Osteocyte (in vitro differentiated cells): Measurements from ENCODE around the gene C20orf204. TPM values are rescaled to one million over a fixed set of nuclear protein-coding genes. Genes with fewer than 3 reads are reported as not detected.

Source experiments
- DNase-seq: peaks from one replicate; pipeline ENCODE4 v3.0.0; 2021; ENCODE audit warnings: mixed read lengths; ENCODE audit not compliant: unreplicated experiment; ENCODE audit errors: extremely low spot score
- H3K27ac Mint-ChIP-seq: one replicate; pipeline ENCODE4 v1.8.0; 2021; ENCODE audit warnings: mild to moderate bottlenecking, mixed read lengths; ENCODE audit not compliant: unreplicated experiment
- H3K27me3 Mint-ChIP-seq: one replicate; pipeline ENCODE4 v1.8.0; 2021; ENCODE audit warnings: mixed read lengths; ENCODE audit not compliant: unreplicated experiment
- H3K36me3 Mint-ChIP-seq: one replicate; pipeline ENCODE4 v1.8.0; 2021; ENCODE audit warnings: mixed read lengths; ENCODE audit not compliant: unreplicated experiment
- H3K4me1 Mint-ChIP-seq: one replicate; pipeline ENCODE4 v1.8.0; 2021; ENCODE audit warnings: mixed read lengths; ENCODE audit not compliant: unreplicated experiment
- H3K4me3 Mint-ChIP-seq: one replicate; pipeline ENCODE4 v1.8.0; 2021; ENCODE audit warnings: mild to moderate bottlenecking, moderate library complexity, mixed read lengths; ENCODE audit not compliant: unreplicated experiment
- H3K9me3 Mint-ChIP-seq: one replicate; pipeline ENCODE4 v1.8.0; 2021; ENCODE audit warnings: mixed read lengths; ENCODE audit not compliant: unreplicated experiment
- total RNA-seq: library from RNA; stranded (reverse); gene quantifications from 2 replicates; pipeline ENCODE4 v1.2.1, GENCODE V29; 2021
- TF ChIP-seq, protein P1 (sequence below): fragments of 200-600 bp; sonication (generic); IDR thresholded peaks from 2 replicates; pipeline ENCODE4 v1.5.0; 2021; ENCODE audit warnings: antibody characterized with exemption, mild to moderate bottlenecking, moderate library complexity

The C20orf204 gene
- total RNA-seq, 1 donor from 2014 or later, result 1.3 TPM

DNA sequence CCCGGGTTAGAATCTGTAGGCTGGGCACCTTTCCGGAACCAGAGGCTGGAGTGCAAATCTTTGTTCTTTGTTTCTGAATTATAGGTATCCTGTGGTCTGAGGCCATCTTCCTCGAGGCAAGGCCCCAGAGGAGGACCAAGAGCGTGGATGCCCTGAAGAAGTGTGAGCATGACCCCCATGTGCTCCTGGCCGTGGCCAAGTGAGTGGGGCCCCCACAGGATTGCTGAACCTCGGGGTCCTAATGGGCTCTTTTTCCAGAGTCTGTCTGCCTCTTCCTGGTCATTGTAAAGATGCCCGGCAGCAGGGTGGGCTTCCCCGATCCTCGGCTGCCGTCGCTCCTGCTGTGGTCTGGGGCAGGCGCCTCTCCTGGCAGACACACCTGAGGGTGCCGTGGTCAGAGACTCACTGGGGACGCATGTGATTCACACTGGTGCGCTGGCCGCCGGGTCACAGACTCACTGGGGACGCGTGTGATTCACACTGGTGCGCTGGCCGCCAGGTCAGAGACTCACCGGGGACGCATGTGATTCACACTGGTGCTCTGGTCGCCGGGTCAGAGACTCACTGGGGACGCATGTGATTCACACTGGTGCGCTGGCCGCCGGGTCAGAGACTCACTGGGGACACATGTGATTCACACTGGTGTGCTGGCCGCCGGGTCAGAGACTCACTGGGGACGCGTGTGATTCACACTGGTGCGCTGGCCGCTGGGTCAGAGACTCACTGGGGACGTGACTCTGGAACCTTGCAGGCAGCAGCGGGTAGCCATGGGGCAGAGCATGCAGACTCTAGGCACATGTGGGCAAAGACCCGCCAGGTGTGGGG, 6.5 kb upstream of the C20orf204 start:
- no peaks in the 10 kb centered on the region for H3K9me3 Mint-ChIP-seq
- H3K27me3 Mint-ChIP-seq, result no peaks in the 10 kb centered on the region
- no peak overlapping the region for H3K27ac Mint-ChIP-seq
- TF ChIP-seq, protein P1, sequence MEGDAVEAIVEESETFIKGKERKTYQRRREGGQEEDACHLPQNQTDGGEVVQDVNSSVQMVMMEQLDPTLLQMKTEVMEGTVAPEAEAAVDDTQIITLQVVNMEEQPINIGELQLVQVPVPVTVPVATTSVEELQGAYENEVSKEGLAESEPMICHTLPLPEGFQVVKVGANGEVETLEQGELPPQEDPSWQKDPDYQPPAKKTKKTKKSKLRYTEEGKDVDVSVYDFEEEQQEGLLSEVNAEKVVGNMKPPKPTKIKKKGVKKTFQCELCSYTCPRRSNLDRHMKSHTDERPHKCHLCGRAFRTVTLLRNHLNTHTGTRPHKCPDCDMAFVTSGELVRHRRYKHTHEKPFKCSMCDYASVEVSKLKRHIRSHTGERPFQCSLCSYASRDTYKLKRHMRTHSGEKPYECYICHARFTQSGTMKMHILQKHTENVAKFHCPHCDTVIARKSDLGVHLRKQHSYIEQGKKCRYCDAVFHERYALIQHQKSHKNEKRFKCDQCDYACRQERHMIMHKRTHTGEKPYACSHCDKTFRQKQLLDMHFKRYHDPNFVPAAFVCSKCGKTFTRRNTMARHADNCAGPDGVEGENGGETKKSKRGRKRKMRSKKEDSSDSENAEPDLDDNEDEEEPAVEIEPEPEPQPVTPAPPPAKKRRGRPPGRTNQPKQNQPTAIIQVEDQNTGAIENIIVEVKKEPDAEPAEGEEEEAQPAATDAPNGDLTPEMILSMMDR, result no peak
- H3K36me3 Mint-ChIP-seq, result peaks cover 38% of the 10 kb centered on the region
- H3K4me3 Mint-ChIP-seq, result no peak overlapping the region
- no peaks in the 10 kb centered on the region for H3K4me1 Mint-ChIP-seq
- DNase-seq, result no peak

DNA sequence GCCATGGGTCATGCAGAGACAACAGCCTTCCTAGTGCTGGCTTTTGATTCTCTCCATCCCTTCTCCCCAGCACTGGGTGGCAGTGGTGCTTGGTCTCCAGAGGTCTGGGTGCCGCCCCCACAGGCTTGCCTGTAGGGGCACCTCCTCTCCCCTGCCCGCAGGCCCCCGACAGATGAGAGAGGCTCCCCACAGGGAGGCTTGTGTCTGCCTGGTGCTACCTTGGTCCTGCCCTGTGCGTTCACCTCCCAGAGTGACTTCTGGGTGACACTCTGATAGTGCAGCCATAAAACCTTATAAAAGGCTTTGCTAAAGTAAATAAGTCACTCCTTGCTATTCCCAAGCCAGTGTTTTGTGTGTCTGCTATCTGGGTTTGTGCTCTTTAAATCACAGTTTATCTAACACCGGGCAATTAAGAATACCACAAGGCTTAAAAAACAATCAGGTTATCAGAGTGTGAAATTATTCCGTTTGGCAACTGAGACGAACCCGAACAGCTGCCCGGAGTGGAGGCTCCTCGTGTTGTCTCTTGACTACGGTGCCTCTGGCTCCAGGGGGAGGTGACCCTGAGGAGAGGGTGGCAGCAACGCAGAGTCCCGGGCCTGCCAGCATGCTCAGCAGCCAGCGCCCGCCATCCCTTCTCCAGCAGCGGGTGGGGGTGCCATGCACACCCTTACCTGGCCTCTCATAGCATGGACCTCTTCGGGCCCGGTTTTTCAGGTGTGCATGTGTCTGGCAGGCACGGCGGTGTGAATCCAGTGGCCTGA, 5.4 kb upstream of the C20orf204 start:
- no peaks in the 10 kb centered on the region for H3K9me3 Mint-ChIP-seq
- TF ChIP-seq, protein P1, result no peak
- H3K4me3 Mint-ChIP-seq, result no peak overlapping the region
- no peak for DNase-seq
- H3K27me3 Mint-ChIP-seq, result no peaks in the 10 kb centered on the region
- H3K4me1 Mint-ChIP-seq, result no peaks in the 10 kb centered on the region
- H3K27ac Mint-ChIP-seq, result no peak overlapping the region
- peaks cover 36% of the 10 kb centered on the region for H3K36me3 Mint-ChIP-seq

DNA sequence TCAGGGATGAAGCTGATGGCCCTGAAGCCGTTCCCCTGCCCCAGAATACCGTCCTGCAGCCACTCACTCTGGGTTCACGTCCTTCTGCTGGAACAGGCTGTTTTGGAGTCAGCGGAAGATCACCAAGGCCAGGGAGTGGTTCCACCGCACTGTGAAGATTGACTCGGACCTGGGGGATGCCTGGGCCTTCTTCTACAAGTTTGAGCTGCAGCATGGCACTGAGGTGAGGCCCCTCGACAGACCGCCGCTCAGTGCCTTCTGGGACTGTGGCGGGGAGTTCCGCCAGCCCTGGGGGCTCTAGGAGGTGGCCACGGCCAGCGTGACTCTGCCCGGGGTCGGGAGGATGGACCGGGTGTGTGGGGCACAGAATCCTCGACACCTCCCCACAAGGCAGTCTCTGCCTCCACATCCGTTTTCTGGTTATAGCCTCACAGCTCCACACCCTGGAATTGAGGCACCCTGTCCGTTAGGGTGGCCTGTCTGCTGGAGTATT, 4.1 kb upstream of the C20orf204 start:
- H3K4me1 Mint-ChIP-seq, result no peaks in the 10 kb centered on the region
- no peaks in the 10 kb centered on the region for H3K27me3 Mint-ChIP-seq
- H3K36me3 Mint-ChIP-seq, result peaks cover 34% of the 10 kb centered on the region
- H3K4me3 Mint-ChIP-seq, result no peak overlapping the region
- TF ChIP-seq, protein P1, result no peak
- no peaks in the 10 kb centered on the region for H3K9me3 Mint-ChIP-seq
- no peak overlapping the region for H3K27ac Mint-ChIP-seq
- DNase-seq, result no peak

DNA sequence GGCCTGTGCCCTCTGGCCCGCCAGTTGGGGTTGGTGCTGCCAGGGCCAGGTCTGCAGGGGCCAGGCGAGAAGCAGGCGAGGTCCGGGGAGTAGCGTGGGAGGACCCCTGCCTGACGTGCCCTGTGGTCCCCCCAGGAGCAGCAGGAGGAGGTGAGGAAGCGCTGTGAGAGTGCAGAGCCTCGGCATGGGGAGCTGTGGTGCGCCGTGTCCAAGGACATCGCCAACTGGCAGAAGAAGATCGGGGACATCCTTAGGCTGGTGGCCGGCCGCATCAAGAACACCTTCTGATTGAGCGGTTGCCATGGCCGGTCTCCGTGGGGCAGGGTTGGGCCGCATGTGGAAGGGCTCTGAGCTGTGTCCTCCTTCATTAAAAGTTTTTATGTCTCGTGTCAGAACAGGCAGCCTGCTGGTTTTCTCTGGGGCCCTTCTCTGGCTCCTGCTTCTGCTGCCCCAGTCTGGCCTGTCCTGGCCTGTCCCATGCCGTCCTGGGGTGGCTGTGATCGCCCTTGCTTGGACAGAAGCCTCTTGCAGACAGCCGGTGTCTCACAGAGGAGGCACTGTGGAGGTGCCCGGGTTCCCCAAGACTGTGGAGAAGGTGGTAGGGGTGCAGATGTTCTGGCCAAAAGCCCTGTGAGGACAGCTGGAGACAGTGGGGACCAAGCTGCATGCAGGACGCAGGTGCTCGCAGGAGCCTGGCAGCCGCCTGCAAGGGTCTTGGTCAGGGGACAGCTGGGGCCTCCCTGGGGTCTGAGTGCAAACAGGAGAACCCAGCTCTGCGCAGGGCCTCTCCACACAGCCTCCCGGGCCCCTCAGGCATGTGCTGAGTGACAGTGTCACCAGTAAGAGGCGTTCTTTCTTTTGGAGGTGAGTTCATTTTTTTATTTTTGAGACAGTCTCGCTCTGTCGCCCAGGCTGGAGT, 3.0 kb upstream of the C20orf204 start:
- peaks cover 2% of the 10 kb centered on the region for H3K4me1 Mint-ChIP-seq
- H3K27ac Mint-ChIP-seq, result no peak overlapping the region
- no peak overlapping the region for H3K4me3 Mint-ChIP-seq
- no peaks in the 10 kb centered on the region for H3K9me3 Mint-ChIP-seq
- peaks cover 30% of the 10 kb centered on the region for H3K36me3 Mint-ChIP-seq
- H3K27me3 Mint-ChIP-seq, result peaks cover 3% of the 10 kb centered on the region
- TF ChIP-seq, protein P1, result no peak
- no peak for DNase-seq
